Measurements from ENCODE around the gene C9orf153. TPM values are rescaled to one million over a fixed set of nuclear protein-coding genes. Genes with fewer than 3 reads are reported as not detected.

C9orf153 gene
- polyA plus RNA-seq, 1 of the 3 experiments (the other 2 are of a cell fraction): 0.03 TPM

- no peaks in the 10 kb centered on the region for H3K9me2 ChIP-seq
- H3K4me2 ChIP-seq: no peak overlapping the region
- POLR2A ChIA-PET: no interaction called here
- H3K4me3 ChIP-seq (ENCODE audit: low read depth in 2 of 2, low read length in 1 of 2): no peak overlapping the region
- DNase-seq: no peak
- CTCF ChIA-PET: interaction anchor here (2.5 kb wide), 1 partner anchor 17 kb away, joined by 16 read pairs; no protein-coding TSS in a partner anchor
- H3K9ac ChIP-seq: no peak overlapping the region
- no peaks in the 10 kb centered on the region for H3K27me3 ChIP-seq (ENCODE audit: insufficient read depth)
- no peak overlapping the region for H3K27ac ChIP-seq (ENCODE audit: low read depth in 2 of 2, low read length in 1 of 2)
- 59% methylated on average over 7 of the region's 7 CpGs for WGBS (ENCODE audit: low lambda C conversion rate)
- H3K4me1 ChIP-seq (ENCODE audit: control insufficient read depth in 1 of 2, insufficient read depth in 2 of 2, low read depth in 1 of 2, low read length in 1 of 2): no peaks in the 10 kb centered on the region
- H3K36me3 ChIP-seq (replicated peaks in 1 of 2; ENCODE audit: control insufficient read depth in 1 of 2, insufficient read depth in 2 of 2, low read length in 1 of 2): no peaks in the 10 kb centered on the region
- no peaks in the 10 kb centered on the region for H3F3A ChIP-seq (replicated peaks; ENCODE audit: insufficient read depth)
- H3K79me2 ChIP-seq (ENCODE audit: insufficient read depth): no peaks in the 10 kb centered on the region; the same call in 1 of the 2 replicates
- no peak overlapping the region for H2AFZ ChIP-seq (ENCODE audit: low read depth)
- no peaks in the 10 kb centered on the region for H3K9me3 ChIP-seq
- H4K20me1 ChIP-seq (ENCODE audit: insufficient read depth): no peaks in the 10 kb centered on the region
- TF ChIP-seq USF2 (IDR thresholded peaks at IDR 0.05; ENCODE audit: borderline replicate concordance, low read depth, low read length) (no peak), CHD2 (IDR thresholded peaks at IDR 0.05; ENCODE audit: low read length, partially characterized antibody) (no peak), MXI1 (IDR thresholded peaks at IDR 0.05; ENCODE audit: low read depth, low read length) (no peak), GABPA (IDR thresholded peaks at IDR 0.05; ENCODE audit: low read depth) (no peak), EP300 (IDR thresholded peaks at IDR 0.05; ENCODE audit: borderline replicate concordance in 1 of 2, low read depth in 1 of 2, low read length in 1 of 2) (no peak), GATA2 (CRISPR knock-in tag; IDR thresholded peaks at IDR 0.05) (no peak), PBX3 (IDR thresholded peaks at IDR 0.05) (no peak), MAX (IDR thresholded peaks at IDR 0.05; ENCODE audit: low read depth) (no peak), JUND (IDR thresholded peaks at IDR 0.05) (no peak), TEAD4 (IDR thresholded peaks at IDR 0.05; ENCODE audit: borderline replicate concordance, insufficient read depth) (no peak), TAF1 (IDR thresholded peaks at IDR 0.05; ENCODE audit: borderline replicate concordance, low read depth, low read length) (no peak), TCF12 (IDR thresholded peaks at IDR 0.05) (no peak), FOXM1 (IDR thresholded peaks at IDR 0.05; ENCODE audit: low read depth) (no peak), POLR2AphosphoS5 (IDR thresholded peaks at IDR 0.05; ENCODE audit: low read depth, low read length) (no peak)
Measured at GRCh38 chr9:86185872-86186271, 73.6 kb downstream of the C9orf153 start.

GRCh38 chr9:86184138-86184524 lies 75.3 kb downstream of the C9orf153 start:
- 38% methylated on average over 4 of the region's 4 CpGs for WGBS (ENCODE audit: low lambda C conversion rate)
- H3K9me3 ChIP-seq: no peaks in the 10 kb centered on the region
- CTCF ChIA-PET: interaction anchor here (2.5 kb wide), 1 partner anchor 19 kb away, joined by 16 read pairs; no protein-coding TSS in a partner anchor
- H3F3A ChIP-seq (replicated peaks; ENCODE audit: insufficient read depth): no peaks in the 10 kb centered on the region
- H3K9ac ChIP-seq: no peak overlapping the region
- H3K27me3 ChIP-seq (ENCODE audit: insufficient read depth): no peaks in the 10 kb centered on the region
- H3K79me2 ChIP-seq (ENCODE audit: insufficient read depth): no peaks in the 10 kb centered on the region; the same call in 1 of the 2 replicates
- H3K4me3 ChIP-seq (ENCODE audit: low read depth in 2 of 2, low read length in 1 of 2): no peak overlapping the region
- H3K9me2 ChIP-seq: no peaks in the 10 kb centered on the region
- H3K4me1 ChIP-seq (ENCODE audit: control insufficient read depth in 1 of 2, insufficient read depth in 2 of 2, low read depth in 1 of 2, low read length in 1 of 2): no peaks in the 10 kb centered on the region
- no peaks in the 10 kb centered on the region for H4K20me1 ChIP-seq (ENCODE audit: insufficient read depth)
- POLR2A ChIA-PET: no interaction called here
- no peak overlapping the region for H3K27ac ChIP-seq (ENCODE audit: low read depth in 2 of 2, low read length in 1 of 2)
- no peak for DNase-seq
- H2AFZ ChIP-seq (ENCODE audit: low read depth): no peak overlapping the region
- H3K36me3 ChIP-seq (replicated peaks in 1 of 2; ENCODE audit: control insufficient read depth in 1 of 2, insufficient read depth in 2 of 2, low read length in 1 of 2): no peaks in the 10 kb centered on the region
- H3K4me2 ChIP-seq: no peak overlapping the region
- TF ChIP-seq USF2 (IDR thresholded peaks at IDR 0.05; ENCODE audit: borderline replicate concordance, low read depth, low read length): no peak
- no peak for TF ChIP-seq FOXM1 (IDR thresholded peaks at IDR 0.05; ENCODE audit: low read depth)
- TF ChIP-seq CTCF (IDR thresholded peaks at IDR 0.05): no peak
- no peak for TF ChIP-seq USF1 (IDR thresholded peaks at IDR 0.05; ENCODE audit: borderline replicate concordance, low read depth)
- no peak for TF ChIP-seq MEF2A (IDR thresholded peaks at IDR 0.05; ENCODE audit: borderline replicate concordance, low read depth)
- no peak for TF ChIP-seq ELF1 (IDR thresholded peaks at IDR 0.05)
- no peak for TF ChIP-seq RCOR1 (IDR thresholded peaks at IDR 0.05; ENCODE audit: low read length)
- no peak for TF ChIP-seq POLR2AphosphoS5 (IDR thresholded peaks at IDR 0.05; ENCODE audit: low read depth, low read length)
- TF ChIP-seq ZBTB33 (IDR thresholded peaks at IDR 0.05; ENCODE audit: borderline replicate concordance, low read depth): no peak
- no peak for TF ChIP-seq RFX5 (IDR thresholded peaks at IDR 0.05; ENCODE audit: low read length)
- no peak for TF ChIP-seq SMC3 (IDR thresholded peaks at IDR 0.05; ENCODE audit: low read depth, low read length)
